Measurements from ENCODE around the gene FAM135A. TPM values are rescaled to one million over a fixed set of nuclear protein-coding genes. Genes with fewer than 3 reads are reported as not detected.

The FAM135A gene
- total RNA-seq: 14.1 TPM
- long read RNA-seq, partial matches to known transcripts: 5 of 14 reads
- long read RNA-seq, other reads (novel, unspliced or antisense): 8 of 14 reads

DNA sequence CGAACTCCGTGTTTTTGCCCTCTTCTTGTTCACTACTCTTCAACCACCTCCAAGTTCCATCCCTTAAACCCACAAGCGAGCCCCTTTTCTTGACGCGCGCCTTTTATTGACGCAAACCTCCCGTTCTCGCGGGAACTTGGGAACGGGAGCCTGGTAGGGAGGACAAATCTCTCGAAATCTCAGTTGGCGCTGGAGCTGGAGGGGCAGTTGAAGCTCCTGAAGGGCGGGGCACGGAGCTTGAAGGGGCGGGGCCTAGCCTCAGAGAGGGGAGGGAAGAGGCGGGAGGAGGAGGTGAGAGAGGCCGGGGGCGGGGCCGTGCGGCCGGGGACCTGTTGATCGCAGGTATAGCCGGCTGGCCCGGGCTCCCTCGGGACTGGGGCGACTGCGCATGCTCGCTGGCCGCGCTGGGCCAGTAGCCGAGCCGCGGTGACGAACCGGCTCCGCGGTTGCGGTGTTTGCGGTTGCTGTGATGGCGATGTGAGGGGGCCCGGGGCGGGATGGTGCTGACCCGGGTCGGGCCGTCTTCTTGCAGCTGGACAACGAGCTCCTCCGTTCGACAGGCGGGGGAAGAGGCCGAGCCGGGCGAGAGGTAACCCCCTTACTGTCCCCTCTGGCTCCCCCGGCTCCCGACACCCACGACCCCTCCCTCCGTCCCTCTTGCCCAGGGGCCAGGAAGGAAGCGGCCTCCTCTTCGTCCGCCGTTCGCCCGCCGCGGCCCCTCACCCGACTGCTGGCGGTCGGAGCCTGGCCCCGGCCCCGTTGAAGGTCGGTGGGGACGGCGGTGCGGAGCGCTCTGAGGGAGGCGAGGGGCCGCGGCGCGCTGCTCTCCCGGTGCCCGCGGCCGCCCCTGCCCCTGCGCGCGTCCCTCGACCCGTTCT, at the start of gene FAM135A:
TSS of gene FAM135A (plus strand) at position 395 of the 878 bp plus-strand sequence. CDS start 14,835 bp downstream, outside the sequence.
- peak; percentile 99 for ATAC-seq
- intact Hi-C loops (cut with micrococcal nuclease): no loop called here
- peak; percentile 97 for DNase-seq

DNA sequence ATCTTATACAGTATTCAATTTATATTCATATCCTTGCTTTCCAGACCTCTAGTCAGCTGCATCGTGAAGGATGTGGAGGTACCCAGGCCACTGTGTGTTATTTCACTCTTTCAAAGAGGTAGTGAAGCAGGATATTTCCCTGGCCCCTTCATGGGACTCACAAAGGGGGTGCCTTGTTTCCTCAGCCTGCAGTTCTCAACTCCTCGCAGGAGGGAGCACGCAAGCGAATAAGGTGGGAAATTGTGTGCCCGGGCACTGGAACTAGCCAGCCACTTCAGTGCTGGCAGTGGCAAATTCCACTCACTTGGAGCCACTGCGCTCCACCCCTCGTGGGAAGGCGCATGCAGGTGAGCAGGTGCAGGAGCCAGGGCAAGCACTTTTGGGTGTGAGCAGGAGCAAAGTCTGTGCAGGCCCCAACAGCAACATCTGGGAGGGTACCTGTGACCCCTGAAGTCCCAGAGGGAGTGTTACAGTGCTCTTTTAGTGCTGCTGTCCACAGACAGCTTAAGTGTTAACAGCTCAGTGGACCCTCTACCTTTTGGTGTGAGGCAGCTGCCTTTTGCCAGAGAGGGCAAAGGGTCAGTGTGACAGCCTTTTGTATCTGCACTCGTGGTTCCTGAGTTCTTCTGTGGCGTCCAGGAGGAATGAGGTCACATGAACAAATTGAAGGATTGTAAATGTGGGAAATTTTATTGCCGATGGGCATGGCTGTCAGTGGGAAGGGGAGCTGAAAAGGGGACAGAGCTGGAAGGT, 49.4 kb upstream of the FAM135A start:
- intact Hi-C loops (cut with micrococcal nuclease): no loop called here
- DNase-seq (no peak), ATAC-seq (no peak)

- ATAC-seq (peak; percentile 78), DNase-seq (peak; percentile 60)
- intact Hi-C loops (cut with micrococcal nuclease): no loop called here
Measured at GRCh38 chr6:70369332-70369950, 43.9 kb upstream of the FAM135A start.

- DNase-seq (no peak), ATAC-seq (no peak)
- intact Hi-C loops (cut with micrococcal nuclease): loop anchor here (10.0 kb wide), 1 partner anchor 644 kb away; no protein-coding TSS in a partner anchor
Measured at GRCh38 chr6:70370496-70370895, 42.8 kb upstream of the FAM135A start.

- intact Hi-C loops (cut with micrococcal nuclease): loop anchor here (10.0 kb wide), 1 partner anchor 643 kb away; no protein-coding TSS in a partner anchor
- ATAC-seq (no peak), DNase-seq (no peak)
Measured at GRCh38 chr6:70371454-70372105, 41.7 kb upstream of the FAM135A start.

- ATAC-seq (no peak), DNase-seq (no peak)
- intact Hi-C loops (cut with micrococcal nuclease): loop anchor here (10.0 kb wide), 1 partner anchor 640 kb away; no protein-coding TSS in a partner anchor
Measured at GRCh38 chr6:70375166-70375565, 38.1 kb upstream of the FAM135A start.

DNA sequence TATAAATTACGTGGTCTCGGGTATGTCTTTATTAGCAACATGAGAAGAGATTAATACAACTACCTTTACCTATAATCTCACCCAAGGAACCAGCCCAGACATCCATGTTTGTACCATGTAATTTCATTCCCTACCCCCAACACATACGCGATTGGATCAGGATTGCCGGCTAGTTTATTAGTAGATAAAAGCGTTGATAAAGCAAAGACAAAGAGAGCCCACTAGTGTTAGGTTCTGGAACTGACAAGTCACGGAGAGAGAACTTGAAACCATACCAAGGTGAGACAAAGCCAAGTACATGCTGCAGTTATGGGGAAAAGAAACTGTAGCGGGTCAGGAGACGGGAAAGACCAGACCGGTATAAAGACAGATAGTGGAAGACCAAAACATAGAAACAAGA, 37.4 kb upstream of the FAM135A start:
- DNase-seq (no peak), ATAC-seq (no peak)
- intact Hi-C loops (cut with micrococcal nuclease): loop anchor here (10.0 kb wide), 1 partner anchor 639 kb away; no protein-coding TSS in a partner anchor

- no peak for DNase-seq
- intact Hi-C loops (cut with micrococcal nuclease): loop anchor here (10.0 kb wide), 1 partner anchor 638 kb away; no protein-coding TSS in a partner anchor
- ATAC-seq: no peak
Measured at GRCh38 chr6:70376628-70377027, 36.7 kb upstream of the FAM135A start.

DNA sequence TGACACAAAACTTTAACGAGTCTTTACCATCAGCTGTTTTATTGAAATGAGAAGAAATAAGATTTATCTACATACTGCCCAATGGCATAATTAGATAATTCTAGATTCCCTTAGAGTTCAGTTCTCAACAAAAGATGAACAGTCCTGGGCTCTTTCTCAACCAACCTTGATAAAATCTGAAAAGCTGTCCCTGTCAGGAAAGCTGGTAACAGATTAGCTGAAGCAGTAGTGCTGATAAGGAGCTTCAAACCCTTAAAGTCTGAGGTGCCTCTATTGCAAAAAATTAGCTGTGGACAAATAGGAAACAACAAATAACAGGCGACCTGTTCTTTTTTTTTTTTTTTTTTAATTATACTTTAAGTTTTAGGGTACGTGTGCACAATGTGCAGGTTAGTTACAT, 35.9 kb upstream of the FAM135A start:
- no peak for DNase-seq

GRCh38 chr6:70379473-70380013, 33.8 kb upstream of the FAM135A start:
- intact Hi-C loops (cut with micrococcal nuclease): loop anchor here (10.0 kb wide), 1 partner anchor 635 kb away; no protein-coding TSS in a partner anchor
- no peak for DNase-seq

More for the DNA sequence above, 35.9 kb upstream of the FAM135A start:
- no peak for ATAC-seq
- intact Hi-C loops (cut with micrococcal nuclease): loop anchor here (10.0 kb wide), 1 partner anchor 637 kb away; no protein-coding TSS in a partner anchor

GRCh38 chr6:70380252-70380651, 33.1 kb upstream of the FAM135A start:
- DNase-seq (no peak), ATAC-seq (no peak)
- intact Hi-C loops (cut with micrococcal nuclease): no loop called here

More at GRCh38 chr6:70379473-70380013, 33.8 kb upstream of the FAM135A start:
- ATAC-seq: no peak

GRCh38 chr6:70380771-70381416, 32.4 kb upstream of the FAM135A start:
- intact Hi-C loops (cut with micrococcal nuclease): no loop called here
- DNase-seq: no peak
- ATAC-seq: no peak

- DNase-seq: no peak
- no peak for ATAC-seq
- intact Hi-C loops (cut with micrococcal nuclease): no loop called here
Measured at GRCh38 chr6:70381417-70381782, 31.9 kb upstream of the FAM135A start.

DNA sequence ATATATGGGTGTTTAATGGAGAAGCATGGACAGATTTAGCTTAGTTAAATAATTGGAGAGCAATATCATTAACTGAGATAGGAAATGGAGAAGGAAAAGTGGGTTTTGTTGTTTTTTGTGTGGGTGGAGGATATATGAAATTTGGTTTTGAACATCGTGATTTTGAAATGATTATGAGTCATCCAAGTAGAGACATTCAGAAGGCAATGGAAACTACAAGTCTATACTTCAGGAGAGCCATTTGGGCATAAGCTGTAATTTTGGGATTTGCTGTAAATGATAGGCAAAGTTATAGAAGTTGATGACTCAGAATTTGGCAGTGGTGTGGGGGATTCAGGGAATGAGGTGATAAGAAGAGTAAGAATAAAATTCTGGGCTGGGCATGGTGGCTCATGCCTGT, 27.4 kb upstream of the FAM135A start:
- intact Hi-C loops (cut with micrococcal nuclease): no loop called here
- DNase-seq: no peak
- no peak for ATAC-seq

- intact Hi-C loops (cut with micrococcal nuclease): no loop called here
- no peak for DNase-seq
- no peak for ATAC-seq
Measured at GRCh38 chr6:70388814-70389213, 24.5 kb upstream of the FAM135A start.

DNA sequence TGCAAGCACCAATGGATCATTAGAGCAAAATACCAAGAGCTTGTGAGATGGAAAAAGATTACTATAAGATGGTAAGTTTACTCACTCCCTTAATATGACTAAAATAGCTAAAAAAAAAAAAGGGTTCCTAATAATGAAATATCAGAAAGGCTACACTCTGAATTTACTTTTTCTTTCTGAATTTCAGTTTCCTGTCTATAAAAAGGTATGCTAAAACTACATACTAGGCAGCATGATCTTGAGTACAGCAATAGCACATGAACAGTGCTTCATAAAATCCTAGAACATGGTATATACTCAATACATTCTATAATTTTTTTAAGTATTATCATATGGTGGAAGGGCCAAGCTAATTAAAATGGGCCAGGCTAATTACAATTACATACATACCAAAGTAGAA, 24.0 kb upstream of the FAM135A start:
- ATAC-seq: no peak
- no peak for DNase-seq
- intact Hi-C loops (cut with micrococcal nuclease): no loop called here

DNA sequence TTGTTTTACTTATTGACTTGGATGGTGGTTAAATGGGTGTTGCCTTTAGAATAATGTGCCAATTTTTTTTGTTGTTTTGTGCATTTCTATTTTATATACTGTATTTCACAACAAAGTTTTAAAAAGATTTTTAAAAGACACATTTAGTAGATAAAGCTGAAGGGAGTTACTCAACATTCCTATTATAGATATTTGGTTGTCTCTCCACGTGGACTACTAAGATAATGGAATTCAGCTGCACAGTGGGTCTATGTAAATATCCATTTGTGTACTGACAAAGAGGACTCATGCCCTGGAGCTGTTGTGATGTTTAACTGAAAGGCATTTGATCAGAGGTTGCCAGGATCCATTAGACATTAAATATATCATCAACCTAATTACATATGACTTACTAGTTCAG, 23.2 kb upstream of the FAM135A start:
- DNase-seq (no peak), ATAC-seq (no peak)
- intact Hi-C loops (cut with micrococcal nuclease): no loop called here

- intact Hi-C loops (cut with micrococcal nuclease): no loop called here
- ATAC-seq (no peak), DNase-seq (no peak)
Measured at GRCh38 chr6:70391492-70391891, 21.8 kb upstream of the FAM135A start.
